NCI-H2107 treated with DMSO at 0.1 percent for 48 hours (cell line): ENCODE measurements around the gene CPA5.

Source experiments
- DNase-seq: peaks from one replicate; lab custom pipeline; 2025; ENCODE audit not compliant: unreplicated experiment; lab: John Stamatoyannopoulos, UW

CPA5 gene

DNA sequence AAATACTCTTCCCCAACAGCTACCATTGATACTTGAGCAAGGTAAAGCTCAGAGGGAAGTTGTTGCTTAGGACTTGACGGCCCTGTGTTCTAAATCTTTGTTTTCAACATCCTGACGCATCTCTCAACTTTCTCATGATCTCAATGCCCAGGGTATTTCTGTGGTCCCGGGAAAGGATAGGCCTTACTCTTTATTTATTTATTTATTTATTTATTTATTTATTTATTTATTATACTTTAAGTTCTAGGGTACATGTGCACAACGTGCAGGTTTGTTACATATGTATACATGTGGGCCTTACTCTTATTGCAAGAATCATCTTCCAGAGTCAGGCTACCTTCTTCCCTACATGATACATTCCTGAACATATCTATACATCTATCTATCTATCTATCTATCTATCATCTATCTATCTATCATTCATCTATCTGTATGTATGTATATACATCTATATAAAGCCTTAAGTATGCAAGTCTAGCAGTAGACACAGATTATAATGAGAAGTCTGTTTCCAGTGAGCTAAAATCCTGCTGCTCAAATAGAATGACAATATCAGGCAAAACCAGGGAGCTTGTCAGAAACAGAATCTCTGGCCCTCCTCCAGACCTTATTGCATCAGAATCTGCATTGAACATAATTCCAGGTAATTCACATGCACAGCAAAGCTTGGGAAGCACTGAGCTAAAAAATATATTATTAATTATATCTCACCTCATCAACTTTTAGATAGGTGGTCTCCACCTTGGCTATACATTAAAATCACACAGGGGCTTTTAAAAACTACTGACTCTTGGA, 12.2 kb upstream of the CPA5 start:
- no peak for DNase-seq

DNA sequence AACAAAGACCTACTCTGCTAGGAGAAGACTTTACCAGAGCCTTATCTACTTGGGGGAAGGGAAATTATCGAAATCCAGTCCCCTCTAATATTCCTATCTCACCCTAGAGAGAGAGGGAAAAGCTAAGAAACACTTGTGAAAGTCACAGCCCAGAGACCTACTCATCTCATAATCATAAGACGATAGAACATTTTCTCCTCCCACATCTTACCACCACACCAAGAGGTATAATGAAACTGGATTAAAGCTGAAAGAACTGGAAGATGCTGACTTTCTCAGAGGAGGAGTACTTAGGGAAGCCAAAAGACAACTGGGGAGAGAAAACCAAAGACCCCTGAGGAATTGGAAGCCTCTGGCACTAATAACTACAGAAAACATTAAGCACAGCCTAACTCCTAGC, 10.8 kb upstream of the CPA5 start:
- no peak for DNase-seq

DNA sequence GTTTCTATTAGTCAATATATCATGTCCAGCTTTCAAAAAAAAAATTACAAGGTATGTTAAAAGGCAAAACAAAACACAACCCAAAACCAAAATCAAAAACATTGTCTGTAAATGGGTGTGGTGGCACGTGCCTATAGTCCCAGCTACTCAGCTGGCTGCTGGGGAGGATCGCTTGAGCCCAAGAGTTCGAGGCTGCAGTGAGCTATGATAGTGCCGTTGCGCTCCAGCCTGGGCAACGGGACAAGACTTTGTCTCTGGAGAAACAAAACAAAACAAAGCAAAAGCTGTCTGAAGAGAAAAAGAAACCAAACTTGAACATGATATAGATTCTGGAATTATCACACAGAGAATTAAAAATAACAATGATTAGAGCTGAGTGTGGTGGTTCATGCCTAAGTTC, 10.3 kb upstream of the CPA5 start:
- DNase-seq, result no peak

DNA sequence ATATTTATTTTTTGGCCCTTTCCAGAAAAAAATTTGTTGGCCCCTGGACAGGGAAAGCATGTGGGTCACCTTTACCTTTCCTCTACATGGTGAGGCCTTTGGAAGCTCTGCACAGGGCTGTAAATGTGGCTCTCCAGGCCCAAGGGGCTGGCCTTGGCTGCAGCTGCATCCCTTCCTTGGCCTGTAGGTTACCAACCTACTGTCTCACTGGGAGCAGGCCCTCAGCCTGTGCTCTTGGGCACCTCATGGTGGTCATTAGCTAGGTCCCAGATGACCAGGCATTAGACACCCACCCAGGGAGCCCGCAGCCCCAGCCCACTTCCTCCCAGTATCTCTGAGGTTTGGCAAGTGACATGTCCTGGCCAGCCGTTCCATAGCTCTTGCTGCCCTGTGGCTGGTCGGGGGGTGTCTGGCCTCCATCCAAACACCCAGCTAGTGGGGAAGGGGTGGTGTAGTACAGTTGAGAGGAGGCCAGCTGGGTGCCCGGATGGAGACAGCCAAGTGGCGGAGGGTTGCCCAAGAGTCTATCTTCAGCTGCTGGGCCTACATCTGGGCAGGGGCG, 7.1 kb upstream of the CPA5 start:
- no peak for DNase-seq

DNA sequence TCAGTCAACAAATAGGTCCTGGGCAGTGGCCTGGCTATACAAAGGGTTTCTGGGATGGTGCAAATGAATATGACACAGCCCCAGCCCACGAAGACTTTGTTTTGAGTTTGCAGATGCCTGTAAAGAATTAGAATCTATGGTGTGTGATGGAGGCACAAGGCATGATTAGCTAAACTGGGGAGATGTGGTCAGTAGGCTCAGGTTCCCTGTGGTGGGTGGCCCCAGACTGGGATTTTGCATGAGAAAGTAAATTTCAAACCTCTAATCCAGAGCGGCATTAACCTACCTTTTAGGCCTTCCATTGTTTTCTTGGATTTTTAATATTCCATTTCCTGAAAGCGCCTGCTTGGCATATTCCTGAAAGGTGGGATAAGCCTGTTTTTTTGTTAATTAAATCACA, 6.4 kb upstream of the CPA5 start:
- no peak for DNase-seq

DNA sequence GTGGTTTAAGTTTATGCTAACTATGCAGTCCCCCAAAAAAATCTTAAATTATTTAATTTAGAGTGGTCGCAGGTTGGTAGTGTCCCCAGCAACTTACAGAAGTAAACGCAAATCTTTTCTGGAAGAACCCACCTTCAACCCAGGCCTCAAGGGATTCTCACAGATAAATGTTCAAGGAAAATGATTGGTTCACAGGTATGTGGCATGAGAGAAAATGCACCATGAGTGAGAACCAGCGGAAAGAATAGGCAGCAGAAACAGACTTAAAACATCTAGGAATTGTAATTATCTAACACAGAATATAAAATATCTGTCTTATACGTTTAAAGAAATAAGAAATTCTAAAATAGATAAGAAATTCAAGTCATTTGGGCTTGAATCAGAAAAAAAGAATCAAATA, 2.7 kb upstream of the CPA5 start:
- DNase-seq, result no peak

DNA sequence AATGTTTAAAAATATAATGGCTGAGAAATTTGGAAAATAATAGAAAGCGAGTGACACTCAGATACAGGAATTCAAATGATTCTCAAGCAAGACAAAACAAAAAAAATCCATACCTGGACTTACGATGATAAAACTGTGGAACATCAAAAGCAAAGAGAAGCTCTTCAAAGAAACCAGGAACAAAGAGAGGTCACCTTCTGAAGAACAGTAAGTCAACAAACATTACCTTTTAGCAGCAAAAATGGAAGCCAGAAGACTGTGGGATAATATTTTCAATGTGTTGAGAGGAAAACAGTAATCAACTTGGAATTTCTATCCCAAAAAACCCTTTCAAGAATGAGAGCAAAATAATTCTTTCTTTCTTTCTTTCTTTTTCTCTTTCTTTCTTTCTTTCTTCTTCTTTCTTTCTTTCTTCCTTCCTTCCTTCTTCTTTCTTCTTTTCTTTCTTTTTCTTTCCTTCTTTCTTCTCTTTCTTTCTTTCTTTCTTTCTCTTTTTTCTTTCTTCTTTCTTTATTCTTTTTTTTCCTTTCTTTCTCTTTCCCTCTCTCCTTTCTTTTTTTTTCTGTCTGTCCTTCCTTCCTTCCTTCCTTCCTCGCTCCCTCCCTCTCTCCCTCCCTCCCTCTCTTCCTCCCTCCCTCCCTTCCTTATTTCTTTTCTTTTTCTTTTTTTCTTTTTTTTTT, 1.8 kb upstream of the CPA5 start:
- no peak for DNase-seq

DNA sequence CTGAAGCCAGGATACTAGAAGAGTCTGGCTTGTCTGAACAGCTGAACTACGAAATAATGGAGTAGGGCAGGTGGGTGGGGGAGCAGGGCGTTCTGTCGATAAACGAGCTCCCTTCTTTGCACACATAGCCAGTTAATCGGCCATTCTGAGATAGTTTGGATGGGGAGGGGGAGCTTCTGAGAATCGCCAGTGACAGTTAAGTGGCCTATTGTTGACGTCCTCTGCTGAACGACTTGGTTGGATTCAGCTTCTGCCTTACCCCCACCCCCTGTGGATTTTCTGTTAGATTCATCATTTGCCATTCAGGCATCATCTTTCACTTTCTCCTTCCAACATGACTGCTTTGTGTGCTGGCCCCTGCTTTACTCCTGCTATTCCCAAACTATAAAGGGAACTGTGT, 520 bp downstream of the CPA5 start:
- DNase-seq, result peak; percentile 96

DNA sequence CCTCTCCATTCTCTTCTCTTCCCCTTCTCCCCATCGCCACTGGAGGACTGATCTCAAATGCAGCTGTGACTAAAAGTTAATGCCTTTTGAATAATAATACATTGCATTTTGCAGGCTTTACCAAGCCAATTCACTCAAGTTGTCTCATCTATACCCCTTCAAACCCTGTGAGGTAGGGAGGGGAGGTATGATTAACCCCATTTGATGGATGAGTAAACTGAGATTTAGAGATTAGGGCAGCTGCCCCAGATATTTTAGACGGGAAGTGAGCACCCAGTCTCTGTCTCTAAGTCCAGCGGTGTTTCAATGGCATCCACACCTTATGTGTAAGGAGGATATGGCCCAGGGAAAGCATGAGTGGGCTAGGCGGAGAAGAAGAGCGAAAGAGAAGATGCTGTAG, 1.1 kb downstream of the CPA5 start:
- peak; percentile 53 for DNase-seq

DNA sequence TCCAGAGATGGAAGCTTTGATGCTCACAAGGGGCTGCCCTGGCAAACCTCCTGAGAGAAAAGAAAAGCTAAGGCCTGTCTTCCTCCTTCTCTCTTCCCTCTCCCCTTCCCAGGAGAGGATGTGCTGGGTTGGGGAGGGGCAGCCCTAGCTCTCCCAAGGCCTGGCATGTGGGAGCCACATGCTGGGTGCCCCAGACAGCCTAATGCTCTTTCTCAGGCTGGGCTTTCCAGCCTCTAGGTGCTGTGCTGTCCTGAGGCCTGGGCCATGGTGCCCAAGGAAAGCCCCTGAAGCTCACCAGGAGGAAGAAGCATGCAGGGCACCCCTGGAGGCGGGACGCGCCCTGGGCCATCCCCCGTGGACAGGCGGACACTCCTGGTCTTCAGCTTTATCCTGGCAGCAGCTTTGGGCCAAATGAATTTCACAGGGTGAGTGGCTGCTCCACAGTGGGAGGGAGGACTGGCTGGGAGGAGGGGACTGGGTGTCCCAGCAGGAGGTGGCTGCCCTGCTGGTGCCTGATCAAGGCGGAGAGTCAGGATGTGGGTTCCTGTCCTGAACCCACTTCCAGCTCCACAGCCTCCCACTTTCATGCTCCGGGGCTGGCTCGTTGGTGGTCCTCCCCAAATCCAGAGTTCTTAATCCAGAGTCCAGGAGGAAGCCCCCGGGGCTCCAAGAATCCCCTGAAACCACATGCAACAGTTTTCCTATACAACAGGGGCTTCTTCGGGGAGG, 1.7 kb downstream of the CPA5 start:
- no peak for DNase-seq

DNA sequence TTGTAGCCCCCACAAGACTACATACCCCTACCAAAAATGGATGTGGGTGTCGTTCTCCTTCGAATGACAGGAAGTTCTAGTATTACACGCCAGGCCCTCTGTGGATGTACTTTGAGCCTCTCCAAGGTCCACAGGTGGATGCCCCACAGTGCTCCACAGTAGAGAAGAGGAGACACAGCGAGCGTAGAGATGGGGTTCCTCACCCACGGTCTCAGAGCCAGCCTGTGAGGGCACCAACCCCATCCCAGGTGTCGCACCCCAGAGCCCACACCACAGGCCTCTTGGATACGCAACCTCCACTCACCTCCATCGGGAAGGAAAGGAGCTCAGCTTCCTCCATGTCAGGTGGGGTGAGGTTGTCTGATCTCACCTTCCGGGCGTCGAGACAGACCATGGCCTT, 2.3 kb downstream of the CPA5 start:
- DNase-seq, result no peak

DNA sequence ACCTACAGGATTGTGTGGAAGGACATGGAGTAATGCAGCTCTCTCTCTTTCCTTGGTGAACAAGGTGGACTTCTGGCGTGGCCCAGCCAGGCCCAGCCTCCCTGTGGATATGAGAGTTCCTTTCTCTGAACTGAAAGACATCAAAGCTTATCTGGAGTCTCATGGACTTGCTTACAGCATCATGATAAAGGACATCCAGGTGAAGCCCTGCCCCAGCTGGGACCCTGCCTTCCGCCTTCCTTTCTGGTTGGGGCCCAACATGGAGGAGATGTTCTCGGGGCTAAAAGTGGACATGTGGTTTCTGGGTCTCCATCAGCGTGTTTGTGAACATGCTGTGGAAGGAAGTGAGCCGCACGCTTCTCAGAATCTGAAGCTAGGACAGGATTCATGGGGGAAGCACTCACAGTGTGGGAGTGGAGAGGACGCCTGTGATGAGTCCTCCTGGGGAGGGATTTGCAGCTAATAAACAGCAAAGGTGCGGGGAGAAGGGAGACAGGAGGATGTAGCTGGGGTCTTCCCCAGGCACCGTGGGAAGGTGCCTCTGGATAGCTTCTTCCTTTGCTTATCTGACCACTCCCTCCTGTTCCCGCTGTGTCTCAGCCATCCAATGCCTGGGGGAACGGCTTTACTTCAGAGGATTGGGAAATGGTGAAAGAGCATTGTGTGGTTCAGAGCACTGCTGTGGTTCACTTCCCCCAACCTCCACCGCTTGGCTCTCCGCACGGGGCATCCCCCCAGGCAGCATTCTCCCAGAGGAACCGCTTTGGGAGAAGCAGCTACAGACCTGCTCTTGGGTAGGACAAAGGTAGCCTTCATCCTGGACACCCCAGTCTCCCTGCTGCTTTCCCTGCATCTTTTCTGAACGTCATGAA, 5.5 kb downstream of the CPA5 start:
- peak; percentile 63 for DNase-seq

DNA sequence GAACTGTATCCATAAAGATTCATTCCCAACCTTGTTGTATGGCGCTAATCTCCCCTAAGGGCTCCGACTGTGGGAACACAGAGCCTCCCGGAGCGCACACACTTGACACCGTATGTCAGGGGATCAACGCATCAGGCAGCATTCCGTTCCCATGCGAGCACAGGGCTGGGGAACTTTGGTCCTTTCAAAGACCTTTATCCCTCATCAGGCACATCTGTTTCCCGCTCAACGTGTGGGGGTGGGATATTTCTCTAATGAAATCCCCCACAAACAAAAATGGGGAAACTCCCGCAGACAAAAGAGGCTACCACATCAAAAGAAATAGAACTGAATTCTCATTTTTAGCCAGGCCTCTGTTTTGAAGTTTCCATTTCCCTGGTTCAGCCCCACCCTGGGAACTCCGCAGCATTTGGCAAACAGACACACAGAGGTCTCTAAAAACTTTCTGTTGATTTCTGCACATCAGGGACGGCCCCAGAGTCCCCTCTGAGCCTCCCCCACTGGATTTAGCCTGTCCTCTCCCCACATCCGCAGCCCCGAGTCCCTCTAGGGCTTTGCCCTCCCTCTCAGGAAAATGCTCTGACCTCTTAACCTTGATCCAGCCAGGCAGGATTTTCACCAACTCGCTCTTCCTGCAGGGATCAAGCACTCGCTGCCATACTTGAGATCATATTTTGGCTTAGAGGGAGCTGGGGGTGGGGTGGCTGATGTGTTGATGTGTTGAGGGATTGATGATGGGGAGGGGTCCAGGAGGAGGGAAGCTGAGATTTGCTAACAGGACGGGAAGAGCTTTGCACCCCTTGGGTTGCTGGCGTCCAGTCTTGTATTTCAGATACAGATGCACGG, 6.6 kb downstream of the CPA5 start:
- peak; percentile 71 for DNase-seq

DNA sequence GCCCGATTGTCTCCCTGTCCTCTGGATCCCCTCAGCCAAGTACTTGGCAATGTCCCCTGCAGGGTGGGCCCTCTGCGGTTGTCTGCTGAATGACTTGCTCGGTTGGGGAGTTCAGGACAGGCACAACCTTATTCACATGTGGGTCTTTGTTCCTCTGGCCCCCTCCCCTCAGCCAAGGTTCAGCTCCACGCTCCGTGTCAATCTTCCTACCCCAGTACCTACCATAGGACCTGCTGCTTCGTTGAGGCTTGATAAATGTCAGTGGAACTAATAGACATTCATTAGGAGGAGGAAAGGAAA, 7.1 kb downstream of the CPA5 start:
- no peak for DNase-seq

DNA sequence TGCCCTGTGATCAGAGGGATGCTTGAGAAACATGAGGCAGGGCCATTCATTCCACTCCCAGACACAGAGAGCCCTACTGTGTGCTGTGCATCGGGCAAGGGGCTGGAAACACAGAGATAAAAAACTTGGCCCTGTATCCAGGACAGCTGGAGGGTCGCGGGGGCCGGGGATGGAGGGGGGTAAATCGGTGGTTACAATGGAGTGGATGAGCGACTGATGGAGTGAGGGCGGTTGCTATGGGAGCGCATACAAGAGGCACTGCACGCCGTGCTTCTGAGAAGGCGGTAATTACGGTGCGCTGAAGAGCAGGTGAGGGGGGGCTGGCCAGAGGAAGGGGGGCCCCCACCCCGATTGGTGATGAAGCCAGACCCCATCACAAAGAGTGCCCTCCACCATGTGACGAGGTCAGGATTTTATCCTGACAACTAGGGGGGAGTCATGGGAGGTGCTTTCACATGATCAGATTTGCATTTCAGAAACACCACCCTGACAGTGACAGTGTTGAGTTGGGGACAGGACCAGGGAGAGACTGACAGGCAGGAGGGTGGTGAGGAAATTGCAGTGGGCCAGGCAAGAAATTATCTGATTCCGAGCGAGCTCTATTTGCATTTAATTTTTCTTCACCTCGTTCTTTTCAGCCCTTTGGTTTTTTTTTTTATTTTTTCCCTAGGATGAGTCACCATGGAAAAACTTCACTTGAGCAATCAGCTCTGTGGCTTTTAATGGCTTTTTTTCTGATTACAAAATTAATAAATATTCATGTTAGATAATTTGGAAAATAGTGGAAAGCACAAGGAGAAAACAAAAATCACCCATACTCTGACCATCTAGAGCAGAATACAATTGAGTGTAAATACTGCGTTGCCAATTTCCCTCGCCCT, 7.8 kb downstream of the CPA5 start:
- DNase-seq, result peak; percentile 91

DNA sequence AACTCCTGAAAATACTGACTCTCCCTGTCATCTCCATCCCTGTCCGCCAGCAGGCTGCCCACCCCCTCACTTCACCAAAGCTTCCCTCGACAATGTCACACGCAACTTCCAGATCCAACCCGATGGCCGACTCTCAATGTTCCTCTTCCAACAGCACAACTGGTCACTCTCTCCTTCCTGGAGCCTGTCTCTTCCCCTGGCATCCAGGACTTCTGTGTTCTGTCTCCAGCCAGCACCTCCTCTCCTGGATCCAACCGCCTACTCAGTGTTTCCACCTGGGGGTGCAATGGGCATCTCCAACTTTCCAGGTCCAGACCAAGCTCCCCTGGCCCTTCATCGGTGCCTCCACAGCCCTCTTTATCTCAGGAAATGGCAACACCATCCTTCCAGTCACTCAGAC, 8.6 kb downstream of the CPA5 start:
- no peak for DNase-seq

DNA sequence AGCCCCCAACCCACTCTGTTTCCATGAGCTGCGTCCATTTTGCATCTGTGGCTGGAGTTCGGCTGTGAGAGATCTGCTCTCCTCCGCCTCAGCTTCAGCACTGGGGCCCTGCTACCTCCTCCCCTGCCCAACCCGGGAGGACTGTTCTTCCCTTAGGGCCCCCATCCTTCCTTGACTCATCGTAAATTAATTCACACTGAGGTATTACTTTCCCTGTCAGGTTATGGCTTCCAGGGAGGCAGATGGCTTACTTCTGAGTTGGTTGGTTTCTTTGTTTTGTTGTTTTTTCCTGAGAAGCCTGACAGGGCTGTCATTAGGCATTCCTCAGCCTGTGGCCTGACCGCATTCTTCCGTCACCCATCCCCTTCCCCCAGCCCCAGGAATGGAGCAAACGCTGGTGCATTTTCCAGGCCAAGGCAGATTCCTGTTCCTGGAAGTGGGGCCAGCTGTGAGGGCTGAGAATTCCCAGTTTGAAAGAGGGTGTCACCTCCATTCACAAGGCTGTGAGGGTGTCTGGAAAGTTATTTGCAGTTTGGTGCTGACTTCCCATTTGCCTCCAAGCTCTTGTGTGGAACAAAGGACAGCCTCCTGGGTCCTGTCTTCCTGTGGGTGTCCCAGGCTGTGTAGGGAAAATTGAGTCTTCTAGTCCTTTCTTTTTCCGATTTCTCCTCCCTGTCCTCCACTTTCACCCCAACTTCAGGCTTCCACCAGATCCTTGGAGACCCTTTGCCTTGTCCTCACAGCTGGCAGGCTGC, 11.7 kb downstream of the CPA5 start:
- DNase-seq, result peak; percentile 65

DNA sequence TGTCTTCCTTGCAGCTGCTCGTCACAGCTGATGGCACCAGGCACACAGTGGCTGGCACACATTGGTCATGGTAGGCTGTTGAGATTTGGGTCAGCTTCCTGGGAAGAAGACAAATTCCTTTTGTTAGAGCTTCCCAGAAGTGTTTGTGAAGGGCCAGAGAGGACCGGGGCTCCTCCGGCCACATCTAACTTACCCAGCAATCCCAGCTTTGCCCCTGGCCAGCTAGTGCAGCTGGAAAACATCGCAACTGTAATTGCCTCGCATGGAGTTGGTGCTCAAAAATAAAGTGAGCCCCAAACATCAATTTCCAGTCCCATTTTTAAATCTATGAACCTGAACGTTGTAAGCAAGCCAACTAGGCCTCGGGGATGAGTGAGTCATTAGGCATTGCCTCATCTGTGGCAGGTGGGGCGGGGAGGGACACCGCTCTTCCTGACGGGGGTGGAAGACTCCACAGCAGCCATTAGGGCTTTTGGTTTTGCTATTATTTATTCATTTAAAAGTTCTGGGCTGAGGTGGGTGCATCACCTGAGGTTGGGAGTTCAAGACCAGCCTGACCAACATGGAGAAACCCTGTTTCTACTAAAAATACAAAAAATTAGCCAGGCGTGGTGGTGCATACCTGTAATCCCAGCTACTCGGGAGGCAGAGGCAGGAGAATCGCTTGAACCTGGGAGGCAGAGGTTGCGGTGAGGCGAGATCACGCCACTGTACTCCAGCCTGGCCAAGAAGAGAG, 12.4 kb downstream of the CPA5 start:
- DNase-seq, result no peak
